Measurements from ENCODE around the gene SPRR5. TPM values are rescaled to one million over a fixed set of nuclear protein-coding genes. Genes with fewer than 3 reads are reported as not detected.

The SPRR5 gene
- polyA plus RNA-seq, 1 donor (not counting 4 experiments of a cell fraction or from before 2014, with no cell fraction given), result 0.30 TPM

DNA sequence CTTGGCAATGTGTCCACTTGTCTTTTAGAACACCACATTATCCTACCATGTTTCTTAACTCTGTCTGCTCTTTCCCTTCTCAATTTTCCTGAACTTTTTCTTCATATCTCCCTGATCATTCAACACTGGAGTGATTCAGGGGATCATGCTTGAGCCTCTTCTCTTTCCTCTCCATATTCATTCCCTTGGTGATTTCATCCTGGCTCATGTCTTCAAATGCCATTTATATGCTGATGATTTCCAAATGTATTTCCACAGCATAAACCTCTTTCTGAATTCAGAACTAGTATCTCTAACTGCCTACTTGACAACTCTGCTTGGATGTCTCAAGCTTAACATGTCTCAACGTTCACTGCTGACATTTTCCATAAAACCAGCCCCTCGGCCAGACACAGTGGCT lies 47.1 kb upstream of the SPRR5 start:
- FAIRE-seq (no peak), DNase-seq (ENCODE audit: low read depth, low spot score) (no peak)
- no peak overlapping the region for H3K9ac ChIP-seq (ENCODE audit: control insufficient read depth, extremely low read depth, insufficient read depth, low read length)
- no peak overlapping the region for H3K27ac ChIP-seq (ENCODE audit: control insufficient read depth, insufficient read depth, low read length)
- H3K9me3 ChIP-seq (ENCODE audit: control insufficient read depth, low read depth, low read length), result no peaks in the 10 kb centered on the region
- dilution Hi-C loops (cut with MboI; ENCODE audit: extremely low pct_ligation_motif_present, low sequenced_read_pairs), result no loop called here
- peaks cover 13% of the 10 kb centered on the region for H3K4me1 ChIP-seq (ENCODE audit: control insufficient read depth, extremely low read depth, insufficient read depth, low read length)
- H3K79me2 ChIP-seq (ENCODE audit: control insufficient read depth, insufficient read depth, low read length), result no peaks in the 10 kb centered on the region
- no peaks in the 10 kb centered on the region for H3K27me3 ChIP-seq (ENCODE audit: control insufficient read depth, extremely low read depth, insufficient read depth, low read length)
- no peaks in the 10 kb centered on the region for H3K9me1 ChIP-seq (ENCODE audit: control insufficient read depth, extremely low read depth, insufficient read depth, low read length)
- no peak for TF ChIP-seq EZH2 (IDR thresholded peaks at IDR 0.05; ENCODE audit: low read length)
- TF ChIP-seq, protein P1, sequence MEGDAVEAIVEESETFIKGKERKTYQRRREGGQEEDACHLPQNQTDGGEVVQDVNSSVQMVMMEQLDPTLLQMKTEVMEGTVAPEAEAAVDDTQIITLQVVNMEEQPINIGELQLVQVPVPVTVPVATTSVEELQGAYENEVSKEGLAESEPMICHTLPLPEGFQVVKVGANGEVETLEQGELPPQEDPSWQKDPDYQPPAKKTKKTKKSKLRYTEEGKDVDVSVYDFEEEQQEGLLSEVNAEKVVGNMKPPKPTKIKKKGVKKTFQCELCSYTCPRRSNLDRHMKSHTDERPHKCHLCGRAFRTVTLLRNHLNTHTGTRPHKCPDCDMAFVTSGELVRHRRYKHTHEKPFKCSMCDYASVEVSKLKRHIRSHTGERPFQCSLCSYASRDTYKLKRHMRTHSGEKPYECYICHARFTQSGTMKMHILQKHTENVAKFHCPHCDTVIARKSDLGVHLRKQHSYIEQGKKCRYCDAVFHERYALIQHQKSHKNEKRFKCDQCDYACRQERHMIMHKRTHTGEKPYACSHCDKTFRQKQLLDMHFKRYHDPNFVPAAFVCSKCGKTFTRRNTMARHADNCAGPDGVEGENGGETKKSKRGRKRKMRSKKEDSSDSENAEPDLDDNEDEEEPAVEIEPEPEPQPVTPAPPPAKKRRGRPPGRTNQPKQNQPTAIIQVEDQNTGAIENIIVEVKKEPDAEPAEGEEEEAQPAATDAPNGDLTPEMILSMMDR (optimal IDR thresholded peaks at IDR 0.05 in 1 of 3, IDR thresholded peaks at IDR 0.05 in 1 of 3, conservative IDR thresholded peaks at IDR 0.05 in 1 of 3; ENCODE audit: extremely low read depth in 1 of 3, insufficient read depth in 2 of 3, low read length in 3 of 3), result no peak
- no peak overlapping the region for H3K4me2 ChIP-seq (ENCODE audit: control insufficient read depth, extremely low read depth, insufficient read depth, low read depth, low read length)
- no peak overlapping the region for H2AFZ ChIP-seq (ENCODE audit: control insufficient read depth, low read length)
- no peaks in the 10 kb centered on the region for H3K36me3 ChIP-seq (ENCODE audit: control insufficient read depth in 2 of 2, extremely low read depth in 1 of 2, insufficient read depth in 2 of 2, low read length in 2 of 2)
- H4K20me1 ChIP-seq (ENCODE audit: control insufficient read depth, extremely low read depth, insufficient read depth, low read length), result no peaks in the 10 kb centered on the region
- H3K4me3 ChIP-seq (ENCODE audit: control insufficient read depth in 2 of 3, extremely low read depth in 1 of 3, insufficient read depth in 2 of 3, low read depth in 1 of 3, low read length in 3 of 3), result no peak overlapping the region

DNA sequence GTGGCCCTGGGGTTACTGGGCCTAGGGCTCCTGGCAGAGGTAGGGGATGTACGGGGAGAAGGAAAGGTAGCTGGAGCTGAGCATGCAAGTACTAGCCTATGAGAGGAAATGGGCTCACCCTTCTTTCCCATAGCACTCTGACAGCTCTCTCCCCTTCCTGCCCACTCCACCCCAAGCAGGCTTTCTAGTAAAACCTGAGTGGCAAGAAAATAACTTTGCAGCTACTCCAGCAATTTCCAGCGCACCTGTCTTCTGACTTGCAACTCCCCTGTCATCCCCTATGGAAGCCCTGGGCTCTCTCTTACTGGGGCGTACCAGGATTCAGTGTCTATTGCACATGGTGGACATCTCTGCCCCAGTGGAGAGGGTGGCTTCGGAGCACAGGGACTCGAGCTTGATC lies 45.4 kb upstream of the SPRR5 start:
- dilution Hi-C loops (cut with MboI; ENCODE audit: extremely low pct_ligation_motif_present, low sequenced_read_pairs), result no loop called here
- H3K27me3 ChIP-seq (ENCODE audit: control insufficient read depth, extremely low read depth, insufficient read depth, low read length), result no peaks in the 10 kb centered on the region

More for the DNA sequence above, 45.4 kb upstream of the SPRR5 start:
- H2AFZ ChIP-seq (ENCODE audit: control insufficient read depth, low read length), result peak overlapping the region; percentile 61
- H3K9me3 ChIP-seq (ENCODE audit: control insufficient read depth, low read depth, low read length), result no peaks in the 10 kb centered on the region
- no peaks in the 10 kb centered on the region for H4K20me1 ChIP-seq (ENCODE audit: control insufficient read depth, extremely low read depth, insufficient read depth, low read length)
- FAIRE-seq (peak; percentile 67), DNase-seq (ENCODE audit: low read depth, low spot score) (no peak)
- peaks cover 31% of the 10 kb centered on the region for H3K4me1 ChIP-seq (ENCODE audit: control insufficient read depth, extremely low read depth, insufficient read depth, low read length)
- no peaks in the 10 kb centered on the region for H3K36me3 ChIP-seq (ENCODE audit: control insufficient read depth in 2 of 2, extremely low read depth in 1 of 2, insufficient read depth in 2 of 2, low read length in 2 of 2)
- H3K79me2 ChIP-seq (ENCODE audit: control insufficient read depth, insufficient read depth, low read length), result no peaks in the 10 kb centered on the region
- H3K4me3 ChIP-seq (ENCODE audit: control insufficient read depth in 2 of 3, extremely low read depth in 1 of 3, insufficient read depth in 2 of 3, low read depth in 1 of 3, low read length in 3 of 3), result no peak overlapping the region
- no peak overlapping the region for H3K27ac ChIP-seq (ENCODE audit: control insufficient read depth, insufficient read depth, low read length)
- H3K9me1 ChIP-seq (ENCODE audit: control insufficient read depth, extremely low read depth, insufficient read depth, low read length), result no peaks in the 10 kb centered on the region
- TF ChIP-seq EZH2 (IDR thresholded peaks at IDR 0.05; ENCODE audit: low read length), result no peak
- TF ChIP-seq, protein P1 (optimal IDR thresholded peaks at IDR 0.05 in 1 of 3, IDR thresholded peaks at IDR 0.05 in 1 of 3, conservative IDR thresholded peaks at IDR 0.05 in 1 of 3; ENCODE audit: extremely low read depth in 1 of 3, insufficient read depth in 2 of 3, low read length in 3 of 3), result no peak
- H3K4me2 ChIP-seq (ENCODE audit: control insufficient read depth, extremely low read depth, insufficient read depth, low read depth, low read length), result peak overlapping the region; percentile 18
- no peak overlapping the region for H3K9ac ChIP-seq (ENCODE audit: control insufficient read depth, extremely low read depth, insufficient read depth, low read length)

All from keratinocyte (primary cell).